Adrenal gland (tissue), 12 donors: ENCODE measurements around the gene FOXO4. TPM values are rescaled to one million over a fixed set of nuclear protein-coding genes. Genes with fewer than 3 reads are reported as not detected.
A peak's percentile ranks its signal among the peaks of the same experiment; 100 is the strongest.

Experiments
- DNase-seq, 7 donors: peaks; one replicate each; pipeline ENCODE4 v3.0.0-alpha.2; 2019 to 2020
- H3K27ac ChIP-seq, 5 donors: fragments of 200-600 bp; sonication (generic) in 4 of 5; 1 replicate in 3 of 5; 2 replicates in 2 of 5; pipeline versions ENCODE4 v1.5.1 to v1.8.0; 2016 to 2020; ENCODE audit warnings: mild to moderate bottlenecking in 1 of 5
- H3K27me3 ChIP-seq: fragments of 200-600 bp; 2 replicates; pipeline ENCODE4 v1.8.0; 2021
- H3K36me3 ChIP-seq, 2 donors: fragments of 200-600 bp; replicated peaks in 1 of 2; 1 replicate in 1 of 2; 2 replicates in 1 of 2; pipeline versions ENCODE4 v1.5.1 to v1.8.0; 2018 to 2022
- H3K4me1 ChIP-seq, 2 donors: fragments of 200-600 bp; replicated peaks in 1 of 2; 1 replicate in 1 of 2; 2 replicates in 1 of 2; pipeline versions ENCODE4 v1.5.1 to v1.8.0; 2018 to 2021
- H3K4me3 ChIP-seq, 4 donors: fragments of 200-600 bp; sonication (generic) in 3 of 4; one replicate each; pipeline ENCODE4 v1.5.1; 2016 to 2018
- H3K9me3 ChIP-seq, 3 donors: fragments of 200-600 bp; sonication (generic) in 1 of 3; replicated peaks in 1 of 3; 1 replicate in 2 of 3; 2 replicates in 1 of 3; pipeline versions ENCODE4 v1.5.1 to v1.8.0; 2016 to 2021
- CTCF ChIP-seq, 6 experiments: fragments of 450-650 bp in 4 of 6; fragments of 200-600 bp in 2 of 6; sonication (generic) in 1 of 6; IDR thresholded peaks; 1 replicate in 5 of 6; 2 replicates in 1 of 6; pipeline versions ENCODE4 v1.5.1 to v1.8.0; 2016 to 2021; ENCODE audit warnings: antibody characterized with exemption in 6 of 6, mild to moderate bottlenecking in 2 of 6, moderate library complexity in 1 of 6
- POLR2A ChIP-seq, 2 donors: fragments of 450-650 bp; IDR thresholded peaks; one replicate each; pipeline ENCODE4 v1.6.1; 2017; ENCODE audit warnings: antibody characterized with exemption in 2 of 2, mild to moderate bottlenecking in 2 of 2, moderate library complexity in 1 of 2
- WGBS, 4 donors: extraction: QIAGEN DNeasy Blood & Tissue Kit in 2 of 4; methylation state at CpG; one replicate each; pipeline versions ENCODE4 v1.1.5 to v1.1.7; 2013 to 2017; 5-methylcytosine and 5-hydroxymethylcytosine counted together
- intact Hi-C, 2 donors: fragments of 100-400 bp; cut with DNase I; formaldehyde crosslinking; loops; one replicate each; pipeline versions ENCODE4 v1.14.1 to v1.15.0; 2022 to 2023
- polyA plus RNA-seq, 3 donors: library from polyadenylated mRNA; stranded (reverse); fragments of 200-250 nt in 2 of 3; fragments of 350-450 nt in 1 of 3; fragmentation: Illumina TruSeq in 1 of 3; extraction: RNeasy Lipid Tissue Mini Kit (QIAGEN cat#74804) in 1 of 3; gene quantifications; one replicate each; pipeline ENCODE4 v1.2.3, GENCODE V29; 2013 to 2014
- total RNA-seq, 9 donors: library from RNA; depleted of rRNA in 4 of 9; stranded (reverse); fragments of >200 nt in 4 of 9; fragments of 120-200 nt in 1 of 9; fragmentation: NEBNext Ultra II Directional in 1 of 9; extraction: Animal tissue kit (Norgen Biotek cat#: 25700) in 1 of 9; gene quantifications; one replicate each; pipeline versions ENCODE4 v1.1.0 to v1.2.4, GENCODE V29; 2013 to 2023
- donor health status: healthy with polysubstance abuse.
- donor health status: Bipolar disorder and iron deficiency.
- donor health status: DM: yes; HTN: yes; CAD: no.
- donor health status: DM: no; HTN: no; CAD: no.
- donor health status: DM: no; HTN: no; CAD: no.
- donor health status: DM: yes; HTN: yes; CAD: no.

The FOXO4 gene
- total and polyA plus RNA-seq, 12 donors, result 14.3 to 191 (median 77.6) TPM

DNA sequence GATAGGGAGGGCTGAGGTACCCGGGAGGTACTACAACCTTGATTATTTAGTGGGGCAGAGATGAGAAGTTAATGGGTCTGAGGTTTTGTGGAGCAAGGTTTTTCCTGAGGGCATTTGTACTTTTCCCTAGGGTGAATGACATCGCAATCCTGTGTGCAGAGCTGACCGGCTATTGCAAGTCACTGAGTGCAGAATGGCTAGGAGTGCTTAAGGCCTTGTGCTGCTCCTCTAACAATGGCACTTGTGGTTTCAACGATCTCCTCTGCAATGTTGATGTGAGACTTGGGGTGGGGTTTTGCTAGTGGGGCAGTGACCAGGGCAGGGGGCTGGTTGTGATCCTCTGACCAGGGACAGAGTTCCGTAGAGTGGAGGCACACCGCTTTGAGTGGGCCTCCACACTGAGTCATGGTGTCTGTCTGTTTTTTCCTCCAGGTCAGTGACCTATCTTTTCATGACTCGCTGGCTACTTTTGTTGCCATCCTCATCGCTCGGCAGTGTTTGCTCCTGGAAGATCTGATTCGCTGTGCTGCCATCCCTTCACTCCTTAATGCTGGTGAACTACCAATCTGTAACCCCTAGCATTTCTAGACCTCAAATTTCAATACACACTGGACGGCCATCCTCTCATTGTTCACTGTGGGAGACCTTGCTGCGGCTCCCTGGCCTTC, 32.6 kb downstream of the FOXO4 start:
- intact Hi-C loops, result loop anchor here in 1 of 2 donors (5.0 kb wide), 1 partner anchor 61 kb away; the partner anchor contains the start of gene SNX12
- no peaks in the 10 kb centered on the region for H3K9me3 ChIP-seq
- no peak overlapping the region for H3K4me3 ChIP-seq
- H3K4me1 ChIP-seq, result peaks cover 0 to 2% of the 10 kb centered on the region in 2 donors
- 48 to 68% (median 62%) methylated on average over 11 to 12 of the region's 12 CpGs for WGBS, 4 donors
- peak overlapping the region in 3 of 5 donors; percentile 48 to 85 (median 53) for H3K27ac ChIP-seq
- peaks cover 0 to 79% of the 10 kb centered on the region in 2 donors for H3K36me3 ChIP-seq
- DNase-seq, result peak in 5 of 7 donors; percentile 32 to 51 (median 45)
- no peaks in the 10 kb centered on the region for H3K27me3 ChIP-seq
- TF ChIP-seq POLR2A (IDR thresholded peaks at IDR 0.05) (peak in 1 of 2 donors; percentile 17), CTCF (IDR thresholded peaks at IDR 0.05) (no peak)

- 19 to 31% (median 23%) methylated on average over 13 to 18 of the region's 18 CpGs for WGBS, 4 donors
- TF ChIP-seq POLR2A (IDR thresholded peaks at IDR 0.05) (no peak), CTCF (IDR thresholded peaks at IDR 0.05) (peak; percentile 55 to 82 (median 70))
- Histone ChIP-seq H3K27me3 (no peaks in the 10 kb centered on the region), H3K9me3 (no peaks in the 10 kb centered on the region), H3K36me3 (peaks cover 0 to 75% of the 10 kb centered on the region in 2 donors), H3K4me1 (peaks cover 0 to 2% of the 10 kb centered on the region in 2 donors), H3K4me3 (no peak overlapping the region), H3K27ac (peak overlapping the region in 3 of 5 donors; percentile 48 to 85 (median 53))
- DNase-seq, result peak; percentile 67 to 85 (median 76)
- intact Hi-C loops, result loop anchor here in 1 of 2 donors (5.0 kb wide), 1 partner anchor 62 kb away; the partner anchor contains the start of gene SNX12
Measured at GRCh38 chrX:71128915-71129765, 33.5 kb downstream of the FOXO4 start.

DNA sequence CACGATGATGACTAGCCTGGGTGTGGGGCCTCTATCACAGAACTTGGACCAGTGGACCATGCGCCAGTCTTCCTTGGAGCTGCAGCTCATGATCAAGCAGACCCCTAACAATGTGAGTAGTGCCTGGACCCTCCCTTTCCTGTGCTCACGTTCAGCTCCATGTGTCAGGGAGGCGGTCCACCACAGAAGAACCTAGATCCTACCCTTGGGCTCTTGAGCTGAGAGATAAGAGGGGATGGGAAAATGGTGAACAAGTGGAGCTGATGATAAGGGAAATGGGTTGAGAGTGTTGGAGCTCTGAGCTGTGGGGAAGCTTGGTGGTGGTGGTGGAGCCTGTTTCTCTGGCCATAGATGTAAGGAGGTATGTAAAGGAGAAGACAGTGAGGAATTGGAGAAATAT, 35.9 kb downstream of the FOXO4 start:
- Histone ChIP-seq H3K4me1 (peaks cover 0 to 2% of the 10 kb centered on the region in 2 donors), H3K9me3 (no peaks in the 10 kb centered on the region), H3K27ac (no peak overlapping the region), H3K36me3 (peaks cover 0 to 77% of the 10 kb centered on the region in 2 donors), H3K27me3 (no peaks in the 10 kb centered on the region), H3K4me3 (no peak overlapping the region)
- TF ChIP-seq CTCF (IDR thresholded peaks at IDR 0.05) (no peak), POLR2A (IDR thresholded peaks at IDR 0.05) (no peak)
- intact Hi-C loops, result no loop called here
- DNase-seq, result no peak
- WGBS, 4 donors, result 85 to 100% (median 87%) methylated on average over 2 to 4 of the region's 4 CpGs

DNA sequence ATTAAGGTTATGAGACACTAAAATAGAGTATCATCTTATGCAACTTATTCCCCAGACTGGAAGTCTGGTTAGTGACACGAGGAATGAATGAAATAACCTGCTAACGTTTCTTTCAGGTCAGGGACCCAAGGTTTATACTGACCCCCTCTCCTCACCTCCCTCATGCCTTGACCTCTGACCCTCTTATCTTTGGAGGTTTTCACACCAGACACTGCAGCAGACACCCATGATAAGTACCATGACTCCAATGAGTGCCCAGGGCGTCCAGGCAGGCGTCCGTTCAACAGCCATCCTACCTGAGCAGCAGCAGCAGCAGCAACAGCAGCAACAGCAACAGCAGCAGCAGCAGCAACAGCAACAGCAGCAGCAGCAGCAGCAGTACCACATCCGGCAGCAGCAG, 44.8 kb downstream of the FOXO4 start:
- Histone ChIP-seq H3K27me3 (no peaks in the 10 kb centered on the region), H3K9me3 (no peaks in the 10 kb centered on the region), H3K36me3 (peaks cover 0 to 57% of the 10 kb centered on the region in 2 donors), H3K4me3 (no peak overlapping the region), H3K4me1 (peaks cover 0 to 8% of the 10 kb centered on the region in 2 donors), H3K27ac (no peak overlapping the region)
- no peak for TF ChIP-seq CTCF (IDR thresholded peaks at IDR 0.05)
- no peak for TF ChIP-seq POLR2A (IDR thresholded peaks at IDR 0.05)
- no peak for DNase-seq
- 46 to 61% (median 60%) methylated on average over 1 to 6 of the region's 6 CpGs for WGBS, 4 donors
- intact Hi-C loops, result no loop called here
